ENCODE measurements around the gene RBFOX1.

The RBFOX1 gene

DNA sequence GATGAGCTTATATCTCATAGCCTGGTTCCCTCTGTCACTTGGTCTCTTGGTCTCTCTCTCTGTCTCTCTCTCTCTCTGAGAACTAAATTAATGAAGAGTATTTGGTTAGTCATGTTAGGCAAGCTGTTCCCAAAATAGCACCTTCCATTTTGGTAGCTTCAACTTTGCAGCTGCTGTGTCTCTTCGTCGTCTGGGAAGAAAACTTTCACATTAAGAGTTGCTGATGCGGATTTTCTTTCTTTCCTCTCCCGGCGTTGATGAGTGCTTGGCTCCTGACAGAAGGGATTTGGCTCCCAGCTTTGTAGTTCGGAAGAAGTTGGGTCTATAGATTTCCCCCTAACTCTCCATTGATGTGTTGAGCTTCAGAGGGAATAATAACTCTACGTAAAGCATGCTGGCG is at the start of gene RBFOX1:
Gene RBFOX1 (plus strand): TSS at position 235 of the 400 bp plus-strand sequence.
- no peak for DNase-seq (ENCODE audit: low read depth)
- no peak within 1 kb of the TSS for H3K4me3 ChIP-seq (ENCODE audit: low read depth, low read length)
- TF ChIP-seq, protein P1, sequence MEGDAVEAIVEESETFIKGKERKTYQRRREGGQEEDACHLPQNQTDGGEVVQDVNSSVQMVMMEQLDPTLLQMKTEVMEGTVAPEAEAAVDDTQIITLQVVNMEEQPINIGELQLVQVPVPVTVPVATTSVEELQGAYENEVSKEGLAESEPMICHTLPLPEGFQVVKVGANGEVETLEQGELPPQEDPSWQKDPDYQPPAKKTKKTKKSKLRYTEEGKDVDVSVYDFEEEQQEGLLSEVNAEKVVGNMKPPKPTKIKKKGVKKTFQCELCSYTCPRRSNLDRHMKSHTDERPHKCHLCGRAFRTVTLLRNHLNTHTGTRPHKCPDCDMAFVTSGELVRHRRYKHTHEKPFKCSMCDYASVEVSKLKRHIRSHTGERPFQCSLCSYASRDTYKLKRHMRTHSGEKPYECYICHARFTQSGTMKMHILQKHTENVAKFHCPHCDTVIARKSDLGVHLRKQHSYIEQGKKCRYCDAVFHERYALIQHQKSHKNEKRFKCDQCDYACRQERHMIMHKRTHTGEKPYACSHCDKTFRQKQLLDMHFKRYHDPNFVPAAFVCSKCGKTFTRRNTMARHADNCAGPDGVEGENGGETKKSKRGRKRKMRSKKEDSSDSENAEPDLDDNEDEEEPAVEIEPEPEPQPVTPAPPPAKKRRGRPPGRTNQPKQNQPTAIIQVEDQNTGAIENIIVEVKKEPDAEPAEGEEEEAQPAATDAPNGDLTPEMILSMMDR (IDR thresholded peaks at IDR 0.05; ENCODE audit: control insufficient read depth, extremely low read depth, insufficient read depth) = no peak

DNA sequence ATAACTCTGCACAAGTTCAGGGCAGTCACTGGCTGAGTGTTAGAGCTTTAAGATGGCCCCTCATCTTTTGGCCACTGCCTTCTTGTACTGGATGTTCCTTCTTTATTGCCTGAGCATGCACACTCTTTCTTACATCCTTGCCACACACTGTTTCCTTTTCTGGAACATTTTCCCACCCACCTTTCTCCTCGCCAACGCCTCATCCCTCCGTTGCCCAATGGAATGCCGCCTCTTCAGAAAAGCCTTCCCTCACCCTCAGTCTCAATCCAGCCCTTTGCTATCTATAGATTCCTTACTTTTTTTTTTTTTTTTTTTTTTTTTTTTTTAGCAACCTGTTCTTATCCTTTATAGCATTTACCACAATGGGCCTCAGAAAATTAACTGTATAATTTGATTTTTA is 47.9 kb upstream of the RBFOX1 start:
- H3K4me3 ChIP-seq (ENCODE audit: low read depth, low read length) = no peak overlapping the region

DNA sequence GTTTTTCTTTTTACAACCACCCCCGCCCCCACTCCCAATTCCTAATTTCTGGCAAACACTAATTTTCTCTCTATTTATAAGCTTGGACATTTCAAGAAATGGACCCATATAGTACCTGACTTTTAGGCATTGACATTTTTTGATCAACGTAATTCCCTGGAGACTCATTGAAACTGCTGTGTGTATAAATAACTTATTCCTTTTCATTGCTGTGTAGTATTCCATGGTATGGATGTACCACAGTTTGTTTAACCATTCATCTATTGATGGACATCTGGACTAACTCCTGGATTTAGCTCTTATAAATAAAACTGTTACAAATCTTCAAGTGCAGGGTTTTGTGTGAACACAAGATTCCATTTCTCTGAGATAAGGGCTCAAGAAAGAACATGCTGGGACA is 47.1 kb upstream of the RBFOX1 start:
- TF ChIP-seq, protein P1 (IDR thresholded peaks at IDR 0.05; ENCODE audit: control insufficient read depth, extremely low read depth, insufficient read depth) = no peak
- H3K4me3 ChIP-seq (ENCODE audit: low read depth, low read length) = no peak overlapping the region
- DNase-seq (ENCODE audit: low read depth) = no peak

More for the DNA sequence above, 47.9 kb upstream of the RBFOX1 start:
- TF ChIP-seq, protein P1 (IDR thresholded peaks at IDR 0.05; ENCODE audit: control insufficient read depth, extremely low read depth, insufficient read depth) = no peak
- no peak for DNase-seq (ENCODE audit: low read depth)

DNA sequence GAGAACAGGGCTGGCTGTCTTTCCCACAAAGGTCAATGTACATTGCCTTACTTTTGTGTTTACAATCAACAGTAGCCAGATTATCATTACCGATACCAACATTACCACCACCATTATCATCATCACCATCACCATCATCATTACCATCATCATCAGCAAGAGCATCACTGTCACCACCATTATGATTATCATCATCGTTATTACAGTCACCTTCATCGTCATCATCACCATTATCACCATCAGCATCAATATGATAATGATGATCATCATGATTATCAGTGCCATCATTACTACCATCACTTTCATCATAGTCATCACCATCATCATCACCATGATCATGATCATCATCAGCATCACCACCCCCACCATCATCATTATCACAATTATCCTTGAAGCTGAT is 43.3 kb upstream of the RBFOX1 start:
- TF ChIP-seq, protein P1 (IDR thresholded peaks at IDR 0.05; ENCODE audit: control insufficient read depth, extremely low read depth, insufficient read depth) = no peak
- no peak for DNase-seq (ENCODE audit: low read depth)

DNA sequence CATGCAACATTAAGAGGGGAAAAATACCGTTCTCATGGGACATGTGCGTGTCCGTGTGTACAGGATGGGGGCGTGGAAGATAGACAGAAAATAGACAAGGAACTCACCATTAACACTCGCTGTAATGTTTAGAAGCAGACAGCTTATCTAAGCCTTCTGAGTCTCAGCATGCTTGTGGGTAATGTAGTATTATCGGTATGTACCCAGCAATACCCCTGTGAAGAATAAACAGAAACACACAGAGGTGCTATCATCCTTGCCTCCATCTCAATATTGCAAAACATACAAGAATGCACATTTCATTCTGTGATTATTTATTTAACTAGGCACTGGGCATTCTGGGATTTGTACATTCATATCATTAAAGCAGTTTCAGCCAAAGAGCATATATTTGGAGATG is 42.0 kb upstream of the RBFOX1 start:
- DNase-seq (ENCODE audit: low read depth) = no peak
- H3K4me3 ChIP-seq (ENCODE audit: low read depth, low read length) = no peak overlapping the region
- TF ChIP-seq, protein P1 (IDR thresholded peaks at IDR 0.05; ENCODE audit: control insufficient read depth, extremely low read depth, insufficient read depth) = no peak

More for the DNA sequence above, 43.3 kb upstream of the RBFOX1 start:
- no peak overlapping the region for H3K4me3 ChIP-seq (ENCODE audit: low read depth, low read length)

DNA sequence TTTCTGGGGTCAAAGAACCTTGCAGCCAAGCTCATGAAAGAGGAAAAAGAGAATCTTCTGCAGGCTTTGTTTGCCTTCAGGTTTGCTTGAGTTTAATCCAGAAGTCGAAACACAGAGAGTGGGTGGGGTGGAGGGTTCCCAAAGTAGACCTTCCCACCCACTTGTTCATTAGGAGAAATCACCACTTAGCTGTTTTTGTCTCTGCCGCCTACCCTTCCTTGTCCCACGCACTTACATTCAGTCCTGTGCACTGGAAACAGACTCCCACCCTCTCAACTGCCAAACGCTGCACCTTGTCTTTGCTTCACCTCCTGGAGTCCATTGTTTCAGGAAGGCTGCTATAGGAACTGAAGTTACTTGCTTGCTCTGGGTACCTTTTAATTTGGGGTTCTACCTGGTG is 38.6 kb upstream of the RBFOX1 start:
- TF ChIP-seq, protein P1 (IDR thresholded peaks at IDR 0.05; ENCODE audit: control insufficient read depth, extremely low read depth, insufficient read depth) = no peak
- no peak for DNase-seq (ENCODE audit: low read depth)
- H3K4me3 ChIP-seq (ENCODE audit: low read depth, low read length) = no peak overlapping the region

DNA sequence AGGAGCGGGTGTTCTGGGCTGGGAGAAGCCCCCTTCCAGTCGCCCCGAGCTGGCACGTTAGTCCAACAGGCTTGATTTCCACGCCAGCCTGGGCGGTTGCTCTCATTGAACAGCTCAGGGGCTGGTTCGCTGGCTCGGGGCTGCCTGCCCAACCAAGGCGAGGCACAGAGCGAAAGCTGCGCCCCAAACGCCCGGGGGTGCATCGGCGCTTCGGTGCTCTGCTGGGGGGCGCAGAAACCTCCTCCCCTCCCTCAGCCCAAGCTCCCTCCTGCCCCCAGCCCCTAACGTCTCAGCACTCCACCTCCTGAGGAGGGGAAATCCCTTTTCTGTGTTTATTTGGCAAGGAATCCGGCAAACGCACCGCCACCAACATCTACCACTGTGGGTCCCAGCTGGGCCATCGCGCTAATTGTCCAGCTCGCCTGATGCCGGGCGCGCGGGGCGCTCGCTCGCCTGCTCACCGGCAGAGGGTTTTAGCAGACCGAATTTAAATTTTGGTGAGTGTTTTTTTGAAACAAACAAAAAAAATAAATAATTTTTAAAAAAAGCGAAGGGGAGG is 29.5 kb upstream of the RBFOX1 start:
- H3K4me3 ChIP-seq (ENCODE audit: low read depth, low read length) = no peak overlapping the region
- DNase-seq (ENCODE audit: low read depth) = no peak
- TF ChIP-seq, protein P1 (IDR thresholded peaks at IDR 0.05; ENCODE audit: control insufficient read depth, extremely low read depth, insufficient read depth) = no peak

Data from LNCaP clone FGC (cell line).